Small intestine (tissue), 7 donors: ENCODE measurements around the gene HADH. TPM values are rescaled to one million over a fixed set of nuclear protein-coding genes. Genes with fewer than 3 reads are reported as not detected.

Source experiments
- DNase-seq, 2 donors: peaks; one replicate each; pipeline versions ENCODE4 v3.0.0 to v3.0.0-alpha.2; 2013
- FAIRE-seq: peaks from 2 replicates; lab custom pipeline; 2012; peaks lifted over from hg19 to GRCh38; lab: Jason Lieb, UNC
- H3K27ac ChIP-seq, 3 donors: one replicate each; pipeline ENCODE4 v1.5.1; 2013; ENCODE audit warnings: low read length in 2 of 3, mild to moderate bottlenecking in 2 of 3, control low read depth in 1 of 3, inconsistent platforms in 1 of 3, low read depth in 1 of 3, moderate library complexity in 1 of 3
- H3K27me3 ChIP-seq, 3 donors: one replicate each; pipeline ENCODE4 v1.6.1; 2013; ENCODE audit warnings: low read length in 3 of 3, inconsistent platforms in 1 of 3; ENCODE audit not compliant: control insufficient read depth in 3 of 3, insufficient read depth in 3 of 3
- H3K36me3 ChIP-seq, 3 donors: one replicate each; pipeline ENCODE4 v1.6.1; 2013; ENCODE audit warnings: low read length in 3 of 3, inconsistent platforms in 1 of 3, low read depth in 1 of 3, mild to moderate bottlenecking in 1 of 3, moderate library complexity in 1 of 3; ENCODE audit not compliant: control insufficient read depth in 3 of 3, insufficient read depth in 2 of 3
- H3K4me1 ChIP-seq, 3 donors: one replicate each; pipeline ENCODE4 v1.6.1; 2013; ENCODE audit warnings: low read length in 2 of 3, inconsistent platforms in 1 of 3, low read depth in 1 of 3, mild to moderate bottlenecking in 1 of 3, moderate library complexity in 1 of 3; ENCODE audit not compliant: control insufficient read depth in 3 of 3, insufficient read depth in 2 of 3
- H3K4me3 ChIP-seq, 3 donors: one replicate each; pipeline ENCODE4 v1.5.1; 2013; ENCODE audit warnings: low read length in 3 of 3, control low read depth in 1 of 3, inconsistent platforms in 1 of 3, low read depth in 1 of 3, mild to moderate bottlenecking in 1 of 3, moderate library complexity in 1 of 3
- H3K9me3 ChIP-seq, 2 donors: one replicate each; pipeline ENCODE4 v1.6.1; 2013; ENCODE audit warnings: low read depth in 1 of 2, low read length in 1 of 2; ENCODE audit not compliant: control insufficient read depth in 2 of 2, insufficient read depth in 1 of 2
- WGBS, 3 donors: extraction: QIAGEN DNeasy Blood & Tissue Kit; methylation state at CpG; one replicate each; pipeline ENCODE4 v1.1.7; 2013; 5-methylcytosine and 5-hydroxymethylcytosine counted together
- polyA plus RNA-seq, 4 donors: library from polyadenylated mRNA; stranded (reverse) in 3 of 4; unstranded in 1 of 4; fragments of 200-250 nt in 3 of 4; fragments of 120-200 nt in 1 of 4; gene quantifications; one replicate each; pipeline versions ENCODE4 v1.2.1 to v1.2.3, GENCODE V29; 2013
- donor health status: healthy with polysubstance abuse.
- donor health status: control.
- donor health status: control.
- donor health status: Bipolar disorder and iron deficiency.
- donor health status: healthy.

Gene HADH
- polyA plus RNA-seq, 4 donors: 81.9 to 389 (median 139) TPM

DNA sequence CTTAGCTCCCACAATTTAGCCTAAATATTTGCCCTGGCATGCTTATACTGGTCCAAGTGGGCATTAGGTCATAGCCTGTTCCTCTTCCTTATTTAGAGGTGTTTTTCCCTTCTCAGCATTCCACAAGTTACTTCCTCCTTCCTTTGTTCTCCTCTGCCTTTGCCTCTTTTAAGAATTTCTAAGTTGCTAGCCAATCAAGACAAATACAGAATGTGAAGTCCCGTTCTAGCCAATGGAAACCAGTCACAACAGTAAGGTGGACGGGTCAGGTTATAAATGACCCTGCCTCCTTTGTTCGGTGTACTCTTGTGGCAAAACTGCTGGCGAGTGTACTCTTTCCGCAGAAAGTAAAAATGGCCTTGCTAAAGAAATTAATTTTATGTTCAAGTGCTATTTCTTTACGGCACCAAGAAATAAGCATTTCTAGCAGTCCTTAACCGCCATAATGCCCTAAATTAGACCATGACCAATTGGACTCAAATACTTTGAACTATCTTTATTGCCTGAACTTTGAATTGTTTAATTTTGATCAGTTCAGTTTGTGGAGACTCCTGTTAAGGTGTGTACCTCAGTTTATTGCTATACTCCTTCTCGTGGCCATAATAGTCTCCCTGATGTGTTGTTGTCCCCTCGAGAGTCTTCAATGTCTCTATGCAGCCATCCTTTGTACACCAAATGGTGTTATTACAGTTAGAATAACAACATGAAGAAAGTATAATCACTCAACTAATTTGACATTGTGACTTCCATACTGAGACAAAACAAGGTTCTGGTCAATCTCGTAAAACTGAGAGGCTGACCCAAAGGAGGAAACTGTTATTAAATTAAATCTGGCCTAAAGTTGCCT, 1.6 kb upstream of the HADH start:
- DNase-seq: peak; percentile 16 to 65
- H3K4me1 ChIP-seq: peaks cover 5 to 21% (median 10%) of the 10 kb centered on the region in 3 donors
- no peak for FAIRE-seq

DNA sequence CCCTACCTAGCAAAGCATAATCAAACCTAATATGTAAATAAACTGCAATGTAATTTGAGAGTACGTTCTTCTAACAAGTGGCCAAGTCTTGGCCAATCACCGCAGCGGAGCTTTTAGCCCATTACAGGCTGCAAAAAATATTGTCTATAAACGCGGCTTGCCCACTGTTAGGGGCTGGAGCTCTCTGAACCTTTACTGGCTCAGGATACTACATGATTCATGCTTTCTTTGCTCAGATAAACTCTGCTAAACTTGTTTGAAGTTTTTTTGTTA, 990 bp upstream of the HADH start:
- DNase-seq: peak in 1 of 2 donors; percentile 31
- H3K27ac ChIP-seq: peak overlapping the region in 2 of 3 donors; percentile 73 to 86
- no peaks in the 10 kb centered on the region for H3K9me3 ChIP-seq
- 14 to 60% (median 30%) methylated on average over 5 of the region's 5 CpGs for WGBS, 3 donors
- H3K4me1 ChIP-seq: peaks cover 5 to 21% (median 10%) of the 10 kb centered on the region in 3 donors
- no peak for FAIRE-seq
- no peak overlapping the region for H3K4me3 ChIP-seq
- no peaks in the 10 kb centered on the region for H3K36me3 ChIP-seq
- H3K27me3 ChIP-seq: no peaks in the 10 kb centered on the region

More for the DNA sequence above, 1.6 kb upstream of the HADH start:
- H3K27me3 ChIP-seq: no peaks in the 10 kb centered on the region
- H3K9me3 ChIP-seq: no peaks in the 10 kb centered on the region
- no peak overlapping the region for H3K4me3 ChIP-seq
- no peaks in the 10 kb centered on the region for H3K36me3 ChIP-seq
- WGBS, 3 donors: 30 to 63% (median 47%) methylated on average over 10 of the region's 10 CpGs
- peak overlapping the region; percentile 70 to 86 (median 73) for H3K27ac ChIP-seq

DNA sequence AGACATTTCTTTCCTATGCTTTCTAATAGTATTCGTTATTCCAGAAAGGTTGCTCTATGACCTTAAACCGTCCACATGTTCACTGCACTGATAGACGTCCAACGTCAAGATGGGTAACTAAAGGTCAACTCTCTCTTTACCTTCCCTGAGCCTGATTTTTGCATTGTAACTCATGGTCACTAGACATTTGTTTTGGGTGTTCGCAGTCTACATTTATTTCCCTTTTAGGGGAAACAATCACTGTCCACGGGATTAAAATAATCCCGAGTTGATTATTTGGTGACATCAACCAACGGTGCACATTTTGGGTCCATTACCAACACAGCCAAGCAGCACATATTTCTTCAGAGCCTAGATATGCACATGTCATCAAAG, 540 bp upstream of the HADH start:
- FAIRE-seq (no peak), DNase-seq (peak in 1 of 2 donors; percentile 70)
- no peaks in the 10 kb centered on the region for H3K27me3 ChIP-seq
- H3K36me3 ChIP-seq: no peaks in the 10 kb centered on the region
- WGBS, 3 donors: 3 to 13% (median 6%) methylated on average over 8 of the region's 8 CpGs
- H3K4me3 ChIP-seq: peak overlapping the region; percentile 20 to 84 (median 83)
- no peaks in the 10 kb centered on the region for H3K9me3 ChIP-seq
- peak overlapping the region; percentile 36 to 86 (median 65) for H3K27ac ChIP-seq
- H3K4me1 ChIP-seq: peaks cover 5 to 21% (median 10%) of the 10 kb centered on the region in 3 donors

- H3K4me1 ChIP-seq: peaks cover 9 to 26% (median 12%) of the 10 kb centered on the region in 3 donors
Measured at GRCh38 chr4:107991945-107992630, 2.4 kb downstream of the HADH start.

GRCh38 chr4:107993969-107994368, 4.3 kb downstream of the HADH start:
- H3K27ac ChIP-seq: no peak overlapping the region
- FAIRE-seq (no peak), DNase-seq (no peak)
- no peaks in the 10 kb centered on the region for H3K27me3 ChIP-seq
- H3K4me3 ChIP-seq: no peak overlapping the region
- H3K4me1 ChIP-seq: peaks cover 9 to 13% (median 12%) of the 10 kb centered on the region in 3 donors
- H3K36me3 ChIP-seq: peaks cover 0 to 19% (median 0%) of the 10 kb centered on the region in 3 donors
- 61 to 68% (median 63%) methylated on average over 3 of the region's 3 CpGs for WGBS, 3 donors
- H3K9me3 ChIP-seq: no peaks in the 10 kb centered on the region

More at GRCh38 chr4:107991945-107992630, 2.4 kb downstream of the HADH start:
- DNase-seq (peak; percentile 29 to 36), FAIRE-seq (no peak)
- Histone ChIP-seq H3K4me3 (peak overlapping the region in 1 of 3 donors; percentile 84), H3K36me3 (peaks cover 0 to 11% (median 0%) of the 10 kb centered on the region in 3 donors), H3K27me3 (no peaks in the 10 kb centered on the region), H3K27ac (no peak overlapping the region), H3K9me3 (no peaks in the 10 kb centered on the region)
- 38 to 48% (median 46%) methylated on average over 3 of the region's 3 CpGs for WGBS, 3 donors

DNA sequence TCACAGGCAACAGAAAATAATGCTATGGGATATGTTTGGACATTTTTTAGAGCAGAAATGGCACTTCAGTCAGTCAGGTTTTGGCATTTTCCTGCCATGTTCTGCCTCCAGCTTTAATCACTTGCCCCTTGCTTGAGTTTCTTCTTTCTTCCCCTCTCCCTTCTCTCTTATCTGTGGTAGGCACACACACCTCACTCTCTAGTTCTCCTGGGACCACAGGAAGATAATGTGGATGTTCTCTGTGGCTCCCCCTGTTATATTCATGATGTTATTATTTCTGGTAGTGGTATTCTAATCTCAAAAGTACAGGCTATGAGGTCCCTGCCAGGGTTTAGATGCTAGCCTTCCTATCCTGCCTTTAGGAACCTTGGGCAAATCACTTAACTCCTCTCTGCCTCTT, 5.2 kb downstream of the HADH start:
- FAIRE-seq: no peak

GRCh38 chr4:107996949-107997788, 7.5 kb downstream of the HADH start:
- H3K36me3 ChIP-seq: peaks cover 0 to 26% (median 0%) of the 10 kb centered on the region in 3 donors
- no peak for FAIRE-seq
- peaks cover 0 to 4% of the 10 kb centered on the region in 2 donors for H3K9me3 ChIP-seq
- 73 to 94% (median 83%) methylated on average over 5 of the region's 5 CpGs for WGBS, 3 donors
- H3K4me3 ChIP-seq: no peak overlapping the region
- peaks cover 3 to 10% (median 9%) of the 10 kb centered on the region in 3 donors for H3K4me1 ChIP-seq
- DNase-seq: no peak
- peak overlapping the region in 1 of 3 donors; percentile 15 for H3K27ac ChIP-seq
- H3K27me3 ChIP-seq: no peaks in the 10 kb centered on the region

More for the DNA sequence above, 5.2 kb downstream of the HADH start:
- Histone ChIP-seq H3K4me3 (no peak overlapping the region), H3K36me3 (peaks cover 0 to 19% (median 0%) of the 10 kb centered on the region in 3 donors), H3K9me3 (no peaks in the 10 kb centered on the region), H3K4me1 (peaks cover 9 to 12% (median 10%) of the 10 kb centered on the region in 3 donors), H3K27ac (no peak overlapping the region), H3K27me3 (no peaks in the 10 kb centered on the region)
- no peak for DNase-seq

- peaks cover 0 to 10% (median 7%) of the 10 kb centered on the region in 3 donors for H3K4me1 ChIP-seq
- peaks cover 0 to 5% of the 10 kb centered on the region in 2 donors for H3K9me3 ChIP-seq
- no peak overlapping the region for H3K27ac ChIP-seq
- DNase-seq: no peak
- FAIRE-seq: no peak
- H3K36me3 ChIP-seq: peaks cover 0 to 29% (median 0%) of the 10 kb centered on the region in 3 donors
- WGBS, 3 donors: 93 to 98% (median 93%) methylated on average over 2 of the region's 2 CpGs
- H3K4me3 ChIP-seq: no peak overlapping the region
- H3K27me3 ChIP-seq: no peaks in the 10 kb centered on the region
Measured at GRCh38 chr4:107997794-107998193, 8.1 kb downstream of the HADH start.
